ENCODE results near the gene PCBD2.

The PCBD2 gene

DNA sequence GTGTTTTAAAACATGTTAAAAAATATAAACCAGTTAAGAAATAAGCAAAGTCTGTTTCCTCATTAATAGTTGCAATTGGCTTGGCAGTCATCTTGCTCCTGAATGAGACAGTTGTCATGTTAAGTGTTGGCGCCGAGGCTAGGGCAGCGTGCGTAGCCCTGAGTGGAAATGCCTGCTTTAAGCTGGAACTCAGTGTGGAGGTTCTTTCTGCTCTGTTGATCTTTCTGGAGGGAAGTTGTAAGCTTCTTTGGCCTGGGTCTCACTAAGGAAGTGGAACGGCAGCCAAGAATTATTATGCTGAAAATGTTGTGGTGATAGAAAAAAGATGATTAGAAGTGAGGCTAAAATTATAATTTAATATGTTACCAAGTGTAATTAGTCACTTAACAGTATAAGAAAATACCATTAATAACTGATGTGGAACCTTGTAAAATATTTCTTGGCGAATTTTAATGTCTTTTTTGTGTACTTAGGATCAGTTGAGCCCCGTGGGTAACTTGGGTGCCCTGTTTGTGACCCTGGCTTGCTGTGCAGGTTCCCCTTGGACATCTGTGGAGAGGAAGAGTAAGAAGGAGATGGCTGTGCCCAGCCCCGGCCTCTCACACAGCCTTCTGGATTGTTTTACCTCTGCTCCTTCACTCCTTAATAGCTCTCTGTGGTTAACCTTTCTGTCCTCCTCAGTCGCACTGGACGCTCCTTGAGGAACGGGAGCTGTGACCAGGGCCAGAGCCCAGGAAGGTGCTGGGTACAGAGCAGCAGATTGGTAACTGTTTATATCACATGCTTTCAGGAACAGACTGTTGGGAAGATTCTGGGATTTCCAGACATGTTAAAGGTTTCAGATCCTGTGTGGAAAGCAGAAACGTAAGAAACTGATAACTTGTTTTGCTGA, 31.0 kb downstream of the PCBD2 start:
- CTCF ChIA-PET: interaction anchor here (0.6 kb wide), 1 partner anchor 170 kb away, joined by 5 read pairs; no protein-coding TSS in a partner anchor

DNA sequence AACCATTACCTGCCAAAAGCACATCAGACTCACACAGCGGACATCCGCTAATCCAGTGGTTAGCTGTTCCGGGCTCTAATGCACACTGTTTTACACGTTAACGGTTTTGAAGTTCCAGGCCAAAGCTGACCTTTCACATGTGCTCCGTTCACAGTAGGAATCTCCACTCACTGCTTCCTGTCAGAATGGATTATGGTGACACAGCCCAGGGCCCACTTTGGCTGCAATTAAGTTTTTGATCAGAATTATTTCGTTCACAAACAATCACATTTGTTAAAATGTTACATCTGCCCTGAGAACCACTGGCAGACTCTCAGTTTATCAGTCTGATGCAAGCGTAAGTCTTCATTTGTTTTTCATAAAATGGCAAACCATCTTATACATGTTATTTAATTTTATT, 32.6 kb downstream of the PCBD2 start:
- DNase-seq (ENCODE audit: extremely low spot score): no peak
- POLR2A ChIA-PET: no interaction called here
- CTCF ChIA-PET: no interaction called here
- TF ChIP-seq HDGF (IDR thresholded peaks at IDR 0.05; ENCODE audit: borderline replicate concordance) (no peak), FOXA1 (IDR thresholded peaks at IDR 0.05) (no peak), ARNT (IDR thresholded peaks at IDR 0.05) (no peak), LEF1 (IDR thresholded peaks at IDR 0.05; ENCODE audit: borderline replicate concordance) (no peak), L3MBTL2 (conservative IDR thresholded peaks at IDR 0.05) (no peak), ELF4 (IDR thresholded peaks at IDR 0.05) (no peak), ZNF384 (IDR thresholded peaks at IDR 0.05) (no peak), FOXM1 (IDR thresholded peaks at IDR 0.05; ENCODE audit: borderline replicate concordance) (no peak), SP1 (IDR thresholded peaks at IDR 0.05) (no peak), CTBP1 (IDR thresholded peaks at IDR 0.05; ENCODE audit: borderline replicate concordance) (no peak)
- TF ChIP-seq, protein P1, sequence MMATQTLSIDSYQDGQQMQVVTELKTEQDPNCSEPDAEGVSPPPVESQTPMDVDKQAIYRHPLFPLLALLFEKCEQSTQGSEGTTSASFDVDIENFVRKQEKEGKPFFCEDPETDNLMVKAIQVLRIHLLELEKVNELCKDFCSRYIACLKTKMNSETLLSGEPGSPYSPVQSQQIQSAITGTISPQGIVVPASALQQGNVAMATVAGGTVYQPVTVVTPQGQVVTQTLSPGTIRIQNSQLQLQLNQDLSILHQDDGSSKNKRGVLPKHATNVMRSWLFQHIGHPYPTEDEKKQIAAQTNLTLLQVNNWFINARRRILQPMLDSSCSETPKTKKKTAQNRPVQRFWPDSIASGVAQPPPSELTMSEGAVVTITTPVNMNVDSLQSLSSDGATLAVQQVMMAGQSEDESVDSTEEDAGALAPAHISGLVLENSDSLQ (IDR thresholded peaks at IDR 0.05): no peak

More for the DNA sequence above, 31.0 kb downstream of the PCBD2 start:
- DNase-seq (ENCODE audit: extremely low spot score): no peak
- POLR2A ChIA-PET: interaction anchor here (1.1 kb wide), 1 partner anchor 31 kb away, joined by 3 read pairs; the partner anchor contains the start of gene PCBD2
- no peak for TF ChIP-seq NFRKB (IDR thresholded peaks at IDR 0.05)
- TF ChIP-seq HDGF (IDR thresholded peaks at IDR 0.05; ENCODE audit: borderline replicate concordance): no peak
- no peak for TF ChIP-seq CTBP1 (IDR thresholded peaks at IDR 0.05; ENCODE audit: borderline replicate concordance)
- TF ChIP-seq SUZ12 (IDR thresholded peaks at IDR 0.05): no peak
- TF ChIP-seq ARNT (IDR thresholded peaks at IDR 0.05): no peak
- no peak for TF ChIP-seq FOXM1 (IDR thresholded peaks at IDR 0.05; ENCODE audit: borderline replicate concordance)
- no peak for TF ChIP-seq BHLHE40 (IDR thresholded peaks at IDR 0.05; ENCODE audit: borderline replicate concordance)

DNA sequence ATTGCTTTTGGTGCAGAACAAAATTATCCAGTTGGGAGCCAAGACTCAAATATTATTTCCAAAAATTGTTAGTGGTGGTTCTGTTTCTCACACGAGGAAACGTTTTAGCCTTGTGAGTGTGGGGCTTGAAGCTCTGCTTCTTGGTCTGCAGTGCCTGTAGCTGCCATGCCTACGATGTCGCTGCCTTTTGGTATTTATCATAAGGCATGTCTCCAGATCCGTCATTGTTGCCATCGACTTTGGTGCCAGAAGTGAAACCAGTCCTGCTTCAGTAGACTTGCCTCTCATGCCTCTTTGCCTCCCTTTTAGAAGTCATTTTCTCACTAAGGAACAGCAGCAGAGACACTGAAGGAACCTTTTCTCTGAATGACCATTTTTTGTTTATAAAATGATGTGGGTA, 33.1 kb downstream of the PCBD2 start:
- POLR2A ChIA-PET: no interaction called here
- CTCF ChIA-PET: no interaction called here

DNA sequence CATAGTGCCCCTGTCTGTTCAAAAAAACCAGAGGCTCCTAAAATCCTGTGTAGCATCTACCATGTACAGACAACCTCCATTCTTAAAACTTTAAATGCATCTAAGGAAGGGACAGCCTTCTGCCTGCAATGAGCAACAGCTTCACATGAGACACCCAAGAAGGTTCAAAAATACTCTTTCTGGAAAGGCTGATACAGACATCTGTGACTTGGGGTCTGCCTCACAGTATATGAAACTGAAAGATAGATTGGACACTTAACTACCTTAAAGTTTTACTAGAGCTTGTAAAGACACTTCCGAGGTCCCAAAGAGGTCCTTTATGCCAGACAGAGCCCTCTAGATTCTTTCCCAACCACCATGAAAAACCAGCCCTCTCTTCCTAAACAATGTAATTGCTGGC, 34.6 kb downstream of the PCBD2 start:
- no peak for DNase-seq (ENCODE audit: extremely low spot score)
- no peak for TF ChIP-seq L3MBTL2 (conservative IDR thresholded peaks at IDR 0.05)
- no peak for TF ChIP-seq NFRKB (IDR thresholded peaks at IDR 0.05)
- no peak for TF ChIP-seq SUZ12 (IDR thresholded peaks at IDR 0.05)
- TF ChIP-seq ELF4 (IDR thresholded peaks at IDR 0.05): no peak
- no peak for TF ChIP-seq LEF1 (IDR thresholded peaks at IDR 0.05; ENCODE audit: borderline replicate concordance)
- no peak for TF ChIP-seq BHLHE40 (IDR thresholded peaks at IDR 0.05; ENCODE audit: borderline replicate concordance)
- TF ChIP-seq FOXM1 (IDR thresholded peaks at IDR 0.05; ENCODE audit: borderline replicate concordance): no peak
- TF ChIP-seq CTBP1 (IDR thresholded peaks at IDR 0.05; ENCODE audit: borderline replicate concordance): no peak
- no peak for TF ChIP-seq TARDBP (IDR thresholded peaks at IDR 0.05)
- TF ChIP-seq FOXK2 (IDR thresholded peaks at IDR 0.05): no peak
- no peak for TF ChIP-seq ARNT (IDR thresholded peaks at IDR 0.05)
- POLR2A ChIA-PET: no interaction called here
- CTCF ChIA-PET: interaction anchor here (0.9 kb wide), 1 partner anchor 21 kb away, joined by 3 read pairs; no protein-coding TSS in a partner anchor

More for the DNA sequence above, 33.1 kb downstream of the PCBD2 start:
- DNase-seq (ENCODE audit: extremely low spot score): no peak
- no peak for TF ChIP-seq ELF4 (IDR thresholded peaks at IDR 0.05)
- no peak for TF ChIP-seq CTBP1 (IDR thresholded peaks at IDR 0.05; ENCODE audit: borderline replicate concordance)
- TF ChIP-seq, protein P1 (IDR thresholded peaks at IDR 0.05): no peak
- TF ChIP-seq BHLHE40 (IDR thresholded peaks at IDR 0.05; ENCODE audit: borderline replicate concordance): no peak
- no peak for TF ChIP-seq SUZ12 (IDR thresholded peaks at IDR 0.05)
- TF ChIP-seq FOXK2 (IDR thresholded peaks at IDR 0.05): no peak
- no peak for TF ChIP-seq SP1 (IDR thresholded peaks at IDR 0.05)

DNA sequence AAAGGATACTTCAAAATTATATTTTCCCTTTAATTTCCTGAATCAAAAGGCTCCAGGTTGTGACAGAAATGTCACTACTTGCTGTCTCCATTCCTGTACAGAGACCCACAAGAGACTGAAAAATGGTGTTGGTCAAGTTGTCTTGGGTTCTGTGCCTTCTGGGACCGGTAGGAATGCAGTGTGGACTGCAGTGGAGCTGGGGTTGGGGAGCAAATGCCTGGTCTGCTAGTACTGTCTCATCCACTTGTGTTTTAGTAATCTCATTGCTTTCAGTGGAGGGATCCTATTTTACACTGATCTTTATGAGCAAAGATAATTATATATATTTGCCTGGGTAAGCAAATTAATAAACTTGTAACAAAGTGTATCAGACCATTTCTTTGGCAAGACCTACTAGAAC, 38.6 kb downstream of the PCBD2 start:
- ChIA-PET POLR2A (no interaction called here), CTCF (no interaction called here)
- TF ChIP-seq BHLHE40 (IDR thresholded peaks at IDR 0.05; ENCODE audit: borderline replicate concordance) (no peak), ZNF384 (IDR thresholded peaks at IDR 0.05) (no peak), CTBP1 (IDR thresholded peaks at IDR 0.05; ENCODE audit: borderline replicate concordance) (no peak), L3MBTL2 (conservative IDR thresholded peaks at IDR 0.05) (no peak), TARDBP (IDR thresholded peaks at IDR 0.05) (no peak), FOXK2 (IDR thresholded peaks at IDR 0.05) (no peak), ELF4 (IDR thresholded peaks at IDR 0.05) (no peak), ARNT (IDR thresholded peaks at IDR 0.05) (no peak), FOXA1 (IDR thresholded peaks at IDR 0.05) (no peak), FOXM1 (IDR thresholded peaks at IDR 0.05; ENCODE audit: borderline replicate concordance) (no peak), SP1 (IDR thresholded peaks at IDR 0.05) (no peak), NFRKB (IDR thresholded peaks at IDR 0.05) (no peak), HDGF (IDR thresholded peaks at IDR 0.05; ENCODE audit: borderline replicate concordance) (no peak), LEF1 (IDR thresholded peaks at IDR 0.05; ENCODE audit: borderline replicate concordance) (no peak), SUZ12 (IDR thresholded peaks at IDR 0.05) (no peak)
- TF ChIP-seq, protein P1 (IDR thresholded peaks at IDR 0.05): no peak
- no peak for DNase-seq (ENCODE audit: extremely low spot score)

DNA sequence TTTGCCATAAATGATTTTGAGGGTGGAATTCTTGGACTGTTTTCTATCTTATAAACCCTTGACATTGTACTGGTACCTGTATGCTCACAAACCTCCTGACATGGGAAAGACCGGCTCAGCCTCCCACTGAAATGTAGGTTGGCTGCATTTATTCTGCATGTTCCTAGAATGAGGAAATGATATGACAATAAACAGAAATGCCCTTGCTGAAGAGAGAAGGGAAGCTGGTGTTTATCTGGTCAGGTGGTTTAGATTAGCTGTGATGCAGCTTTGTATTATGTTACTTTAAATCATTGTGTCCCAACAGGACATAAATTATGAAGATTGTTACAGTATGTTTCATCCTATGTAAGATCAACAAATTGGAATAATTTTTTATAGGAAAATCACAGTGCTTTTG, 39.7 kb downstream of the PCBD2 start:
- ChIA-PET CTCF (no interaction called here), POLR2A (no interaction called here)
- TF ChIP-seq FOXM1 (IDR thresholded peaks at IDR 0.05; ENCODE audit: borderline replicate concordance): no peak
- no peak for TF ChIP-seq FOXK2 (IDR thresholded peaks at IDR 0.05)
- TF ChIP-seq TARDBP (IDR thresholded peaks at IDR 0.05): no peak
- TF ChIP-seq NFRKB (IDR thresholded peaks at IDR 0.05): no peak
- TF ChIP-seq ARNT (IDR thresholded peaks at IDR 0.05): no peak
- no peak for TF ChIP-seq BHLHE40 (IDR thresholded peaks at IDR 0.05; ENCODE audit: borderline replicate concordance)
- no peak for TF ChIP-seq HDGF (IDR thresholded peaks at IDR 0.05; ENCODE audit: borderline replicate concordance)
- TF ChIP-seq L3MBTL2 (conservative IDR thresholded peaks at IDR 0.05): no peak
- TF ChIP-seq SUZ12 (IDR thresholded peaks at IDR 0.05): no peak
- TF ChIP-seq ELF4 (IDR thresholded peaks at IDR 0.05): no peak
- no peak for TF ChIP-seq ZNF384 (IDR thresholded peaks at IDR 0.05)
- TF ChIP-seq SP1 (IDR thresholded peaks at IDR 0.05): no peak
- TF ChIP-seq LEF1 (IDR thresholded peaks at IDR 0.05; ENCODE audit: borderline replicate concordance): no peak
- TF ChIP-seq CTBP1 (IDR thresholded peaks at IDR 0.05; ENCODE audit: borderline replicate concordance): no peak
- TF ChIP-seq, protein P1 (IDR thresholded peaks at IDR 0.05): no peak
- TF ChIP-seq FOXA1 (IDR thresholded peaks at IDR 0.05): no peak
- no peak for DNase-seq (ENCODE audit: extremely low spot score)
